ENCODE results near the gene GET3.

DNA sequence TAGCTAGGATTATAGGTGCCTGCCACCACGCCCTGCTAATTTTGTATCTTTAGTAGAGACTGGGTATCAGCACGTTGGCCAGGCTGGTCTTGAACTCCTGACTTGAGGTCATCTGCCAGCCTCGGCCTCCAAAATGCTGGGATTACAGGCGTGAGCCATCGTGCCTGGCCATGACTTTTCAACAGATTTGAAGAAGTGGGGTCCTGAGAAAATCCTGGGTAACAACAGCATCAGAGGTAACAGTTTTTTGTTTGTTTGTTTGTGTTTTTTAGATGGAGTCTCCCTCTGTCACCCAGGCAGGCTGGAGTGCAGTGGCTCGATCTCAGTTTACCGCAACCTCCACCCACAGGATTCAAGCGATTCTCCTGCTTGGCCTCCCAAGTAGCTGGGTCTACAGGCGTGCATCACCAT lies 57.7 kb downstream of the GET3 start:
- TF ChIP-seq CTCF (IDR thresholded peaks at IDR 0.05) (no peak), POLR2A (IDR thresholded peaks at IDR 0.05) (no peak)
